GM12878 (cell line): Measurements from ENCODE around the gene CIAO1. TPM values are rescaled to one million over a fixed set of nuclear protein-coding genes. Genes with fewer than 3 reads are reported as not detected.

Source experiments
- ASH2L ChIP-seq: fragments of 300-600, 200-600 bp; sonication (generic); IDR thresholded peaks from 2 replicates; pipeline ENCODE4 v1.6.1; 2017; ENCODE audit warnings: low read depth, mild to moderate bottlenecking, borderline replicate concordance
- BACH1 ChIP-seq: fragments of 450-650 bp; IDR thresholded peaks from 2 replicates; pipeline ENCODE4 v1.6.1; 2017; ENCODE audit warnings: mild to moderate bottlenecking, borderline replicate concordance
- BRCA1 ChIP-seq: IDR thresholded peaks from 2 replicates; pipeline ENCODE4 v1.6.1; 2011; ENCODE audit warnings: low read depth, low read length, improper control_type of control experiment
- CHD2 ChIP-seq: IDR thresholded peaks from 2 replicates; pipeline ENCODE4 v1.6.1; 2011; ENCODE audit warnings: low read depth, low read length, improper control_type of control experiment, borderline replicate concordance
- HDGF ChIP-seq: fragments of 450-650 bp; IDR thresholded peaks from 2 replicates; pipeline ENCODE4 v1.6.1; 2016; ENCODE audit warnings: antibody characterized with exemption
- KDM1A ChIP-seq: fragments of 200-600 bp; sonication (generic); IDR thresholded peaks from 2 replicates; pipeline ENCODE4 v1.6.1; 2016; ENCODE audit warnings: borderline replicate concordance
- MYB ChIP-seq: fragments of 150-350 bp; IDR thresholded peaks from 2 replicates; pipeline ENCODE4 v1.6.1; 2014; ENCODE audit warnings: mild to moderate bottlenecking, low read depth, low read length, borderline replicate concordance
- MYC ChIP-seq: IDR thresholded peaks from 2 replicates; pipeline ENCODE4 v1.6.1; 2011; ENCODE audit warnings: mild to moderate bottlenecking, low read length, moderate library complexity, inconsistent platforms; ENCODE audit not compliant: insufficient read depth, insufficient replicate concordance, insufficient read length, severe bottlenecking
- NFIC ChIP-seq: IDR thresholded peaks from 2 replicates; pipeline ENCODE4 v1.6.1; 2012; ENCODE audit warnings: low read depth, mild to moderate bottlenecking, inconsistent platforms, low read length, moderate library complexity
- NFYB ChIP-seq: IDR thresholded peaks from 2 replicates; pipeline ENCODE4 v1.6.1; 2011; ENCODE audit warnings: low read depth, mild to moderate bottlenecking, low read length, improper control_type of control experiment, moderate library complexity; ENCODE audit not compliant: insufficient read depth
- NR2C1 ChIP-seq: fragments of 450-650 bp; IDR thresholded peaks from 2 replicates; pipeline ENCODE4 v1.6.1; 2017; ENCODE audit warnings: antibody characterized with exemption, mild to moderate bottlenecking, moderate library complexity
- NRF1 ChIP-seq: conservative IDR thresholded peaks from 2 replicates; pipeline ENCODE4 v1.6.1; 2011; ENCODE audit warnings: mild to moderate bottlenecking, low read depth, low read length, improper control_type of control experiment
- PAX5 ChIP-seq: IDR thresholded peaks from 2 replicates; pipeline ENCODE4 v1.6.1; 2011; ENCODE audit warnings: low read depth, low read length, borderline replicate concordance
- PAX8 ChIP-seq: fragments of 450-650 bp; IDR thresholded peaks from 2 replicates; pipeline ENCODE4 v1.6.1; 2017; ENCODE audit warnings: mild to moderate bottlenecking, moderate library complexity
- RELA ChIP-seq: fragments of 450-650 bp; IDR thresholded peaks from 2 replicates; pipeline ENCODE4 v1.8.0; 2014; ENCODE audit warnings: borderline replicate concordance; ENCODE audit not compliant: partially characterized antibody
- RUNX3 ChIP-seq: IDR thresholded peaks from 2 replicates; pipeline ENCODE4 v1.6.1; 2012; ENCODE audit warnings: low read length, inconsistent platforms
- SIN3A ChIP-seq: IDR thresholded peaks from 2 replicates; pipeline ENCODE4 v1.6.1; 2012; ENCODE audit warnings: low read depth, low read length, improper control_type of control experiment
- SMAD5 ChIP-seq: IDR thresholded peaks from 2 replicates; pipeline ENCODE4 v1.6.1; 2016; ENCODE audit warnings: antibody characterized with exemption, low read depth
- SP1 ChIP-seq: IDR thresholded peaks from one replicate; pipeline ENCODE4 v1.6.1; 2011; ENCODE audit warnings: low read depth, low read length
- SPI1 ChIP-seq: IDR thresholded peaks from 2 replicates; pipeline ENCODE4 v1.6.1; 2011; ENCODE audit warnings: low read depth, mild to moderate bottlenecking, low read length, moderate library complexity, borderline replicate concordance; ENCODE audit not compliant: insufficient read depth
- YBX1 ChIP-seq: fragments of 450-650 bp; IDR thresholded peaks from 2 replicates; pipeline ENCODE4 v1.6.1; 2016; ENCODE audit warnings: antibody characterized with exemption
- polyA plus RNA-seq, 11 experiments: library from polyadenylated mRNA; depleted of rRNA in 4 of 11; unstranded in 6 of 11; stranded (reverse) in 5 of 11; fragments of >200 nt; fragmentation: Nextera tagmentation in 4 of 11; fragmentation: Illumina TruSeq in 1 of 11; extraction: Ambion mirVana in 4 of 11; extraction: Trizol in 1 of 11; gene quantifications; 1 replicate in 1 of 11; 2 replicates in 10 of 11; pipeline versions ENCODE4 v1.2.1 to v1.2.3, GENCODE V29; 2011 to 2016; ENCODE audit warnings: inconsistent platforms in 2 of 11, missing spikeins in 2 of 11, low read depth in 1 of 11
- total RNA-seq, 4 experiments: library from RNA; depleted of rRNA in 3 of 4; stranded (reverse); fragments of >200 nt in 3 of 4; fragmentation: Illumina TruSeq in 1 of 4; extraction: Trizol in 1 of 4; gene quantifications; 2 replicates each; pipeline versions ENCODE4 v1.2.1 to v1.2.3, GENCODE V29; 2013 to 2021
- TF ChIP-seq, protein P1 (sequence below): fragments of 450-650 bp; IDR thresholded peaks from 2 replicates; pipeline ENCODE4 v1.6.1; 2017; ENCODE audit warnings: mild to moderate bottlenecking, moderate library complexity
- TF ChIP-seq, protein P2 (sequence below): fragments of 450-650 bp; IDR thresholded peaks from 2 replicates; pipeline ENCODE4 v1.6.1; 2017; ENCODE audit warnings: borderline replicate concordance
- TF ChIP-seq, protein P3 (sequence below): IDR thresholded peaks from 2 replicates; pipeline ENCODE4 v1.6.1; 2011; ENCODE audit warnings: low read depth, low read length, improper control_type of control experiment, borderline replicate concordance
- TF ChIP-seq, protein P4 (sequence below): IDR thresholded peaks from 2 replicates; pipeline ENCODE4 v1.6.1; 2012; ENCODE audit warnings: low read depth, low read length, improper control_type of control experiment

Gene CIAO1
- total and polyA plus RNA-seq, 10 of the 15 experiments (the other 5 are each of a cell fraction or from before 2014, with no cell fraction given), result 8.3 to 89.4 (median 63.4) TPM

DNA sequence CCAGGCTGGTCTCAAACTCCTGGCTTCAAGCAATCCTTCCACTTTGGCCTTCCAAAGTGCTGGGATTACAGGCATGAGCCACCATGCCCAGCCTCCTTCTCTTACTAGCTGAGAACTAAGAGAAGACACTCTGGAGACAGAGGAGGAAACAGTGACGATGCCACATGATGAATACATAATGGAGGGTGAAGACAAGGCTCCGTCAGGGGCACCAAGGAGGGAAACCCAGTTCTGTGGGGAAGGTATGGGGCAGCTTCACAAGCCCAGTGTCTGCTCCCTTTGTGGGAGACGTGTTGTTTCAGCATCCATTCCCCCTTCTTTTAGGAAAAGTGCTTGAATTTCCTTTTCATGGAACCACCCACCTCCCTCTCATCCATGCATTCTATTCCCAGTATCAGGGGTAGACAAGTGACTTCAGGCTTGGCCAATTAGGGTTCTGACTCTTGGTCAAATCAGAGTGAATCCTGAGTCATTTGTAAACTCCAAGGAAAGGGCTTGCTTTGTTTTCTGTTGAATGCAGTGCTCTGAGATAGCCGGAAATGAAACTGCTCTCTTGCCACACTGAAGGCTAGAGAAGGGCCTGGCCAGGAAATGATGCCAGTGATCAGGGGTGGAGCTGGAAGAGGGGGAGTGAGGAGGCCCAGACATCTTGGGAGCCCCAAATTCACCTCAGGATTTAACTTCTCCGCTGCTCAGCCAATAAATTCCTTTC, 24.0 kb upstream of the CIAO1 start (continued):
- TF ChIP-seq, protein P1, sequence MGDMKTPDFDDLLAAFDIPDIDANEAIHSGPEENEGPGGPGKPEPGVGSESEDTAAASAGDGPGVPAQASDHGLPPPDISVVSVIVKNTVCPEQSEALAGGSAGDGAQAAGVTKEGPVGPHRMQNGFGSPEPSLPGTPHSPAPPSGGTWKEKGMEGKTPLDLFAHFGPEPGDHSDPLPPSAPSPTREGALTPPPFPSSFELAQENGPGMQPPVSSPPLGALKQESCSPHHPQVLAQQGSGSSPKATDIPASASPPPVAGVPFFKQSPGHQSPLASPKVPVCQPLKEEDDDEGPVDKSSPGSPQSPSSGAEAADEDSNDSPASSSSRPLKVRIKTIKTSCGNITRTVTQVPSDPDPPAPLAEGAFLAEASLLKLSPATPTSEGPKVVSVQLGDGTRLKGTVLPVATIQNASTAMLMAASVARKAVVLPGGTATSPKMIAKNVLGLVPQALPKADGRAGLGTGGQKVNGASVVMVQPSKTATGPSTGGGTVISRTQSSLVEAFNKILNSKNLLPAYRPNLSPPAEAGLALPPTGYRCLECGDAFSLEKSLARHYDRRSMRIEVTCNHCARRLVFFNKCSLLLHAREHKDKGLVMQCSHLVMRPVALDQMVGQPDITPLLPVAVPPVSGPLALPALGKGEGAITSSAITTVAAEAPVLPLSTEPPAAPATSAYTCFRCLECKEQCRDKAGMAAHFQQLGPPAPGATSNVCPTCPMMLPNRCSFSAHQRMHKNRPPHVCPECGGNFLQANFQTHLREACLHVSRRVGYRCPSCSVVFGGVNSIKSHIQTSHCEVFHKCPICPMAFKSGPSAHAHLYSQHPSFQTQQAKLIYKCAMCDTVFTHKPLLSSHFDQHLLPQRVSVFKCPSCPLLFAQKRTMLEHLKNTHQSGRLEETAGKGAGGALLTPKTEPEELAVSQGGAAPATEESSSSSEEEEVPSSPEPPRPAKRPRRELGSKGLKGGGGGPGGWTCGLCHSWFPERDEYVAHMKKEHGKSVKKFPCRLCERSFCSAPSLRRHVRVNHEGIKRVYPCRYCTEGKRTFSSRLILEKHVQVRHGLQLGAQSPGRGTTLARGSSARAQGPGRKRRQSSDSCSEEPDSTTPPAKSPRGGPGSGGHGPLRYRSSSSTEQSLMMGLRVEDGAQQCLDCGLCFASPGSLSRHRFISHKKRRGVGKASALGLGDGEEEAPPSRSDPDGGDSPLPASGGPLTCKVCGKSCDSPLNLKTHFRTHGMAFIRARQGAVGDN, result no peak
- TF ChIP-seq NFYB (peak; percentile 69; the same call in 1 of the 2 replicates), NRF1 (no peak), PAX8 (no peak), SMAD5 (no peak), YBX1 (no peak), KDM1A (no peak), BRCA1 (no peak), NR2C1 (no peak), SPI1 (peak; percentile 34; the same call in 1 of the 2 replicates), BACH1 (0 out of 2 replicates have a peak, but pooled peaks have one; percentile 57), SIN3A (no peak), MYC (no peak), CHD2 (no peak), ASH2L (no peak), RUNX3 (peak; percentile 66), MYB (no peak), RELA (no peak), PAX5 (no peak), NFIC (peak; percentile 67; the same call in 1 of the 2 replicates), HDGF (no peak), SP1 (no peak)
- TF ChIP-seq, protein P2, sequence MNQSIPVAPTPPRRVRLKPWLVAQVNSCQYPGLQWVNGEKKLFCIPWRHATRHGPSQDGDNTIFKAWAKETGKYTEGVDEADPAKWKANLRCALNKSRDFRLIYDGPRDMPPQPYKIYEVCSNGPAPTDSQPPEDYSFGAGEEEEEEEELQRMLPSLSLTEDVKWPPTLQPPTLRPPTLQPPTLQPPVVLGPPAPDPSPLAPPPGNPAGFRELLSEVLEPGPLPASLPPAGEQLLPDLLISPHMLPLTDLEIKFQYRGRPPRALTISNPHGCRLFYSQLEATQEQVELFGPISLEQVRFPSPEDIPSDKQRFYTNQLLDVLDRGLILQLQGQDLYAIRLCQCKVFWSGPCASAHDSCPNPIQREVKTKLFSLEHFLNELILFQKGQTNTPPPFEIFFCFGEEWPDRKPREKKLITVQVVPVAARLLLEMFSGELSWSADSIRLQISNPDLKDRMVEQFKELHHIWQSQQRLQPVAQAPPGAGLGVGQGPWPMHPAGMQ, result no peak
- TF ChIP-seq, protein P3, sequence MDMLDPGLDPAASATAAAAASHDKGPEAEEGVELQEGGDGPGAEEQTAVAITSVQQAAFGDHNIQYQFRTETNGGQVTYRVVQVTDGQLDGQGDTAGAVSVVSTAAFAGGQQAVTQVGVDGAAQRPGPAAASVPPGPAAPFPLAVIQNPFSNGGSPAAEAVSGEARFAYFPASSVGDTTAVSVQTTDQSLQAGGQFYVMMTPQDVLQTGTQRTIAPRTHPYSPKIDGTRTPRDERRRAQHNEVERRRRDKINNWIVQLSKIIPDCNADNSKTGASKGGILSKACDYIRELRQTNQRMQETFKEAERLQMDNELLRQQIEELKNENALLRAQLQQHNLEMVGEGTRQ, result no peak
- TF ChIP-seq, protein P4, sequence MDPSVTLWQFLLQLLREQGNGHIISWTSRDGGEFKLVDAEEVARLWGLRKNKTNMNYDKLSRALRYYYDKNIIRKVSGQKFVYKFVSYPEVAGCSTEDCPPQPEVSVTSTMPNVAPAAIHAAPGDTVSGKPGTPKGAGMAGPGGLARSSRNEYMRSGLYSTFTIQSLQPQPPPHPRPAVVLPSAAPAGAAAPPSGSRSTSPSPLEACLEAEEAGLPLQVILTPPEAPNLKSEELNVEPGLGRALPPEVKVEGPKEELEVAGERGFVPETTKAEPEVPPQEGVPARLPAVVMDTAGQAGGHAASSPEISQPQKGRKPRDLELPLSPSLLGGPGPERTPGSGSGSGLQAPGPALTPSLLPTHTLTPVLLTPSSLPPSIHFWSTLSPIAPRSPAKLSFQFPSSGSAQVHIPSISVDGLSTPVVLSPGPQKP, result 0 out of 2 replicates have a peak, but pooled peaks have one; percentile 35
